Uterus (tissue), 4 donors: ENCODE results near the gene PCDHB6. TPM values are rescaled to one million over a fixed set of nuclear protein-coding genes. Genes with fewer than 3 reads are reported as not detected.
"Not testable (repeated sequence)": the region's sequence is repeated elsewhere in the genome, so short reads cannot be mapped to it uniquely, and the experiment has no call there.

Experiments
- DNase-seq, 2 donors: peaks; one replicate each; pipeline ENCODE4 v3.0.0-alpha.2; 2019 to 2020
- H3K27ac ChIP-seq, 2 donors: fragments of 200-600 bp; sonication (generic); 1 replicate in 1 of 2; 2 replicates in 1 of 2; pipeline ENCODE4 v1.5.1; 2016 to 2018
- H3K27me3 ChIP-seq, 2 donors: fragments of 200-600 bp; sonication (generic); one replicate each; pipeline ENCODE4 v1.5.1; 2018 to 2019; ENCODE audit warnings: control low read depth in 1 of 2
- H3K36me3 ChIP-seq, 2 donors: fragments of 200-600 bp; sonication (generic); one replicate each; pipeline ENCODE4 v1.5.1; 2019; ENCODE audit warnings: control low read depth in 1 of 2
- H3K4me1 ChIP-seq, 2 donors: fragments of 200-600 bp; sonication (generic); one replicate each; pipeline ENCODE4 v1.5.1; 2018 to 2019; ENCODE audit warnings: control low read depth in 1 of 2
- H3K4me3 ChIP-seq, 2 donors: fragments of 200-600 bp; sonication (generic); 1 replicate in 1 of 2; 2 replicates in 1 of 2; pipeline ENCODE4 v1.5.1; 2018 to 2019; ENCODE audit warnings: mild to moderate bottlenecking in 1 of 2
- H3K9me3 ChIP-seq, 2 donors: fragments of 200-600 bp; sonication (generic); one replicate each; pipeline ENCODE4 v1.5.1; 2019; ENCODE audit warnings: control low read depth in 1 of 2
- POLR2A ChIP-seq, 2 donors: fragments of 450-650 bp; IDR thresholded peaks; one replicate each; pipeline ENCODE4 v1.6.1; 2016; ENCODE audit warnings: antibody characterized with exemption in 2 of 2, mild to moderate bottlenecking in 1 of 2, moderate library complexity in 1 of 2
- intact Hi-C: fragments of 100-400 bp; cut with DNase I; formaldehyde crosslinking; loops from one replicate; pipeline ENCODE4 v1.15.1; 2023; ENCODE audit warnings: low total_unique reads
- total RNA-seq, 4 donors: library from RNA; depleted of rRNA in 3 of 4; stranded (reverse); fragments of >200 nt in 3 of 4; gene quantifications; one replicate each; pipeline versions ENCODE4 v1.1.0 to v1.2.4, GENCODE V29; 2014 to 2023
- TF ChIP-seq, protein P1 (sequence below), 4 experiments: fragments of 200-600 bp in 2 of 4; fragments of 450-650 bp in 2 of 4; sonication (generic) in 2 of 4; IDR thresholded peaks; one replicate each; pipeline ENCODE4 v1.5.1; 2016 to 2019; ENCODE audit warnings: antibody characterized with exemption in 4 of 4, mild to moderate bottlenecking in 2 of 4, moderate library complexity in 1 of 4
- donor health status: DM: yes; HTN: yes; CAD: no.

The PCDHB6 gene
- total RNA-seq, 4 donors from 2014 or later, result 0.51 to 4.2 (median 1.7) TPM

DNA sequence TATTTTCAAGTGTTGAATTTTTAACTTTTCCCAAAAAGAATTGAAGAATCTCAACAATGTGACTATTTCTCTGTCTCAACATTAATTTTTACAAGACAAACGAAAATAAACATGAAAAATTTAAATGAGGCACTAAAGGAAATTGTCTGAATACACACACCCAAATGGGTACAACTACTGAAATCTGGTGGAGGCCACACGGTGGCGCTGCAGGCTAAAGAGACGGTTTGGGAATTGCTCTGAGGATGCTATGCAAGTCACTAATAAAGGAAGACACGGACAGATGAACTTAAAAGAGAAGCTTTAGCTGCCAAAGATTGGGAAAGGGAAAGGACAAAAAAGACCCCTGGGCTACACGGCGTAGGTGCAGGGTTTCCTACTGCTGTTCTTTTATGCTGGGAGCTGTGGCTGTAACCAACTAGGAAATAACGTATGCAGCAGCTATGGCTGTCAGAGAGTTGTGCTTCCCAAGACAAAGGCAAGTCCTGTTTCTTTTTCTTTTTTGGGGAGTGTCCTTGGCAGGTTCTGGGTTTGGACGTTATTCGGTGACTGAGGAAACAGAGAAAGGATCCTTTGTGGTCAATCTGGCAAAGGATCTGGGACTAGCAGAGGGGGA lies 42.4 kb downstream of the PCDHB6 start, which contains the start of gene PCDHB10:
PCDHB10 (plus strand) TSS at position 244 of the 616 bp plus-strand sequence; CDS start at position 444, 200 bp downstream.
- intact Hi-C loops, result no loop called here
- Histone ChIP-seq H3K36me3 (no peaks in the 10 kb centered on the region), H3K27ac (no peak within 1 kb of the TSS), H3K4me1 (no peaks in the 10 kb centered on the region), H3K27me3 (no peaks in the 10 kb centered on the region), H3K4me3 (no peak within 1 kb of the TSS), H3K9me3 (peaks cover 3 to 56% of the 10 kb centered on the region in 2 donors)
- DNase-seq, result no peak
- TF ChIP-seq, protein P1, sequence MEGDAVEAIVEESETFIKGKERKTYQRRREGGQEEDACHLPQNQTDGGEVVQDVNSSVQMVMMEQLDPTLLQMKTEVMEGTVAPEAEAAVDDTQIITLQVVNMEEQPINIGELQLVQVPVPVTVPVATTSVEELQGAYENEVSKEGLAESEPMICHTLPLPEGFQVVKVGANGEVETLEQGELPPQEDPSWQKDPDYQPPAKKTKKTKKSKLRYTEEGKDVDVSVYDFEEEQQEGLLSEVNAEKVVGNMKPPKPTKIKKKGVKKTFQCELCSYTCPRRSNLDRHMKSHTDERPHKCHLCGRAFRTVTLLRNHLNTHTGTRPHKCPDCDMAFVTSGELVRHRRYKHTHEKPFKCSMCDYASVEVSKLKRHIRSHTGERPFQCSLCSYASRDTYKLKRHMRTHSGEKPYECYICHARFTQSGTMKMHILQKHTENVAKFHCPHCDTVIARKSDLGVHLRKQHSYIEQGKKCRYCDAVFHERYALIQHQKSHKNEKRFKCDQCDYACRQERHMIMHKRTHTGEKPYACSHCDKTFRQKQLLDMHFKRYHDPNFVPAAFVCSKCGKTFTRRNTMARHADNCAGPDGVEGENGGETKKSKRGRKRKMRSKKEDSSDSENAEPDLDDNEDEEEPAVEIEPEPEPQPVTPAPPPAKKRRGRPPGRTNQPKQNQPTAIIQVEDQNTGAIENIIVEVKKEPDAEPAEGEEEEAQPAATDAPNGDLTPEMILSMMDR (IDR thresholded peaks at IDR 0.05), result peak in 1 of 4 experiments; percentile 6
- TF ChIP-seq POLR2A (IDR thresholded peaks at IDR 0.05), result no peak

DNA sequence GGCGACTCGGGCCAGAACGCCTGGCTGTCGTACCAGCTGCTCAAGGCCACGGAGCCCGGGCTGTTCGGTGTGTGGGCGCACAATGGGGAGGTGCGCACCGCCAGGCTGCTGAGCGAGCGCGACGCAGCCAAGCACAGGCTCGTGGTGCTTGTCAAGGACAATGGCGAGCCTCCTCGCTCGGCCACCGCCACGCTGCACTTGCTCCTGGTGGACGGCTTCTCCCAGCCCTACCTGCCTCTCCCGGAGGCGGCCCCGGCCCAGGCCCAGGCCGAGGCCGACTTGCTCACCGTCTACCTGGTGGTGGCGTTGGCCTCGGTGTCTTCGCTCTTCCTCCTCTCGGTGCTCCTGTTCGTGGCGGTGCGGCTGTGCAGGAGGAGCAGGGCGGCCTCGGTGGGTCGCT lies 44.5 kb downstream of the PCDHB6 start:
- intact Hi-C loops, H3K4me3 ChIP-seq: not testable (repeated sequence)

DNA sequence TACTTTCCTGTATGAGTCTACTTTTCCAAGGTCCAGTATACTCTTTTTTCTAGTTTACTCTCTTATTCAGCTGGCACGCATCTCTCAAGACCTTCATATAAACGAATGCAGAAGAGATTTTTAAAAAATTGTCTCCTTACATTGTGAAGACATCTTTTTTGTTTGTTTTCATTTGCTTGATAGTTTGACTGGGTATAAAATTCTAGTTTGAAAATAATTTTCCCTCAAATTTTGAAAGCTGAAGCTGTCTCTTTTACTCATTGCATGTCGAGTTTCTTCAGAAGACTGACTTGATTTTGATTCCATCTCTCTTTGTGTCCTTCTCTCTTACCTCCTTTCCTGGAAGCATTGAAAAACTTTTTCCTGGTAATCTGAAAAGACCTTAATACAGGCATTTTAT lies 46.5 kb downstream of the PCDHB6 start:
- Histone ChIP-seq H3K27ac (no peak overlapping the region), H3K36me3 (no peaks in the 10 kb centered on the region), H3K4me1 (no peaks in the 10 kb centered on the region), H3K9me3 (peaks cover 0 to 66% of the 10 kb centered on the region in 2 donors), H3K4me3 (no peak overlapping the region), H3K27me3 (no peaks in the 10 kb centered on the region)
- intact Hi-C loops, result no loop called here
- TF ChIP-seq, protein P1 (IDR thresholded peaks at IDR 0.05), result no peak
- no peak for TF ChIP-seq POLR2A (IDR thresholded peaks at IDR 0.05)
- no peak for DNase-seq

More for the DNA sequence above, 44.5 kb downstream of the PCDHB6 start:
- not testable (repeated sequence) for H3K36me3 ChIP-seq, H3K27me3 ChIP-seq, DNase-seq, H3K4me1 ChIP-seq, H3K27ac ChIP-seq
- H3K9me3 ChIP-seq, result peaks cover 3 to 60% of the 10 kb centered on the region in 2 donors

DNA sequence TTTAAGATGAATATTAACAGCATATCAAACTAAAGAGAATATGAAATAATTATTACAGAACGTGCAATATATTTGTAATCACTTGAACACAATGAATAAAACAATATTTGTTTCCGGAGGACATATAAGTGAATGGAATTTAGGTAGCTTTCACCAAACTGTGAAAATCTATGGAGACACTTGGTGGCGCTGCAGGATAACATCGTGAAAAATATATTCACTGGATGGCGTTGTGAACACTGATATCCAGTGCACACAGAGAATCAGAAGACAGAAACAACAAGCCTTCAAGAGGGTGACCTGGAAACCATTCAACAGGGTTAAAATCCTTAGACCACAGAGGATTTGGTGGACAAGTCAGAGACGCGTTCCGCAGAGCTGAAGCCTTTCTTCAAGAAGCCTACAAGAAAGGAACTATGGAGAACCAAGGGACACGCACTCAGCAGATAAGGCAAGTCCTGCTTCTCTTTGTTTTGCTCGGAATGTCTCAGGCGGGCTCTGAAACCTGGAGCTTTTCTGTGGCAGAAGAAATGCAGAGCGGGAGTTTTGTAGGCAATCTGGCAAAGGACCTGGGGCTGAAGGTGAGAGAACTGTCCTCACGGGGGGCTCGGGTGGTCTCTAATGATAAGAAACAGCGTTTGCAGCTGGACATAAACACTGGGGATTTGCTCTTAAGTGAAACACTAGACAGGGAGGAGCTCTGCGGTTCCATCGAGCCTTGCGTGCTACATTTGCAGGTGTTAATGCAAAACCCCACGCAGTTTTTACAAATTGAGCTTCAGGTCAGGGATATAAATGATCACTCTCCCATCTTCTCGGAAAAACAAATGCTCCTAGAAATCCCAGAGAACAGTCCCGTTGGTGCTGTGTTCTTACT lies 49.7 kb downstream of the PCDHB6 start, which contains the start of gene PCDHB11:
PCDHB11 (plus strand) TSS at position 269 of the 877 bp plus-strand sequence; CDS start at position 417, 148 bp downstream.
- DNase-seq, result no peak
- TF ChIP-seq POLR2A (IDR thresholded peaks at IDR 0.05), result no peak
- TF ChIP-seq, protein P1 (IDR thresholded peaks at IDR 0.05), result no peak
- H3K27ac ChIP-seq, result no peak within 1 kb of the TSS
- intact Hi-C loops, result no loop called here
- no peaks in the 10 kb centered on the region for H3K4me1 ChIP-seq
- no peaks in the 10 kb centered on the region for H3K27me3 ChIP-seq
- no peak within 1 kb of the TSS for H3K4me3 ChIP-seq
- H3K36me3 ChIP-seq, result no peaks in the 10 kb centered on the region
- peaks cover 0 to 74% of the 10 kb centered on the region in 2 donors for H3K9me3 ChIP-seq

DNA sequence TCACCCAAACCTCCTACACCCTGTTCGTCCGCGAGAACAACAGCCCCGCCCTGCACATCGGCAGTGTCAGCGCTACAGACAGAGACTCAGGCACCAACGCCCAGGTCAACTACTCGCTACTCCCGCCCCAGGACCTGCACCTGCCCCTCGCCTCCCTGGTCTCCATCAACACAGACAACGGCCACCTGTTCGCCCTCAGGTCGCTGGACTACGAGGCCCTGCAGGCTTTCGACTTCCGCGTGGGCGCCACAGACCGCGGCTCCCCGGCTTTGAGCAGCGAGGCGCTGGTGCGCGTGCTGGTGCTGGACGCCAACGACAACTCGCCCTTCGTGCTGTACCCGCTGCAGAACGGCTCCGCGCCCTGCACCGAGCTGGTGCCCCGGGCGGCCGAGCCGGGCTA lies 51.3 kb downstream of the PCDHB6 start:
- H3K4me3 ChIP-seq, intact Hi-C loops, H3K4me1 ChIP-seq, H3K27ac ChIP-seq, DNase-seq, H3K27me3 ChIP-seq, H3K36me3 ChIP-seq: not testable (repeated sequence)
- H3K9me3 ChIP-seq, result peaks cover 0 to 81% of the 10 kb centered on the region in 2 donors

DNA sequence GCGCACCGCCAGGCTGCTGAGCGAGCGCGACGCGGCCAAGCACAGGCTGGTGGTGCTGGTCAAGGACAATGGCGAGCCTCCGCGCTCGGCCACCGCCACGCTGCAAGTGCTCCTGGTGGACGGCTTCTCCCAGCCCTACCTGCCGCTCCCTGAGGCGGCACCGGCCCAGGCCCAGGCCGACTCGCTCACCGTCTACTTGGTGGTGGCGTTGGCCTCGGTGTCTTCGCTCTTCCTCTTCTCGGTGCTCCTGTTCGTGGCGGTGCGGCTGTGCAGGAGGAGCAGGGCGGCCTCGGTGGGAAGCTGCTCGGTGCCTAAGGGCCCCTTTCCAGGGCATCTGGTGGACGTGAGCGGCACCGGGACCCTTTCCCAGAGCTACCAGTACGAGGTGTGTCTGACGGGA lies 51.8 kb downstream of the PCDHB6 start:
- DNase-seq, H3K4me3 ChIP-seq, H3K36me3 ChIP-seq, H3K27me3 ChIP-seq, H3K27ac ChIP-seq, H3K4me1 ChIP-seq, intact Hi-C loops: not testable (repeated sequence)
- H3K9me3 ChIP-seq, result peaks cover 0 to 80% of the 10 kb centered on the region in 2 donors

Other genes starting within 250 kb of the PCDHB6 start
- gene PCDHAC1, start 223.8 kb upstream of the PCDHB6 start, total RNA-seq, result 1 to 10 TPM in 2 of 4 donors, under 1 TPM in 1, not detected in 1; under 0.01 to 1.7 (median 1.2) TPM
- gene PCDHAC2, start 183.6 kb upstream of the PCDHB6 start, total RNA-seq, result 1 to 10 TPM in 2 of 4 donors, under 1 TPM in 2; under 0.01 to 7.1 (median 1.1) TPM
- gene PCDHB1, start 98.7 kb upstream of the PCDHB6 start, total RNA-seq, result under 1 TPM in 1 of 4 donors, not detected in 3; 0.28 TPM
- gene PCDHB2, start 55.4 kb upstream of the PCDHB6 start, total RNA-seq, result 1 to 10 TPM in 3 of 4 donors, not detected in 1; 2.3 to 8.4 (median 4.9) TPM
- 1 to 10 TPM; 1.0 to 6.9 (median 2.8) TPM for gene PCDHB3, start 49.6 kb upstream of the PCDHB6 start, total RNA-seq
- 10 to 100 TPM in 1 of 4 donors, 1 to 10 TPM in 2, under 1 TPM in 1; 0.59 to 10.5 (median 6.0) TPM for gene PCDHB4, start 28.2 kb upstream of the PCDHB6 start, total RNA-seq
- gene PCDHB5, start 14.9 kb upstream of the PCDHB6 start, total RNA-seq, result 10 to 100 TPM in 3 of 4 donors, 1 to 10 TPM in 1; 1.2 to 16.4 (median 12.6) TPM
- gene PCDHB7, start 22.6 kb downstream of the PCDHB6 start, total RNA-seq, result 1 to 10 TPM in 3 of 4 donors, under 1 TPM in 1; 0.51 to 8.0 (median 5.7) TPM
- 1 to 10 TPM in 2 of 4 donors, under 1 TPM in 2; under 0.01 to 5.4 (median 2.1) TPM for gene PCDHB8, start 27.7 kb downstream of the PCDHB6 start, total RNA-seq
- 10 to 100 TPM in 1 of 4 donors, 1 to 10 TPM in 3; 3.8 to 10.2 (median 5.0) TPM for gene PCDHB16, start 32.3 kb downstream of the PCDHB6 start, total RNA-seq
- 1 to 10 TPM; 1.8 to 5.5 (median 4.8) TPM for gene PCDHB9, start 37.1 kb downstream of the PCDHB6 start, total RNA-seq
- gene PCDHB10, start 42.3 kb downstream of the PCDHB6 start, total RNA-seq, result 1 to 10 TPM; 2.6 to 8.3 (median 4.7) TPM
- gene PCDHB11, start 49.6 kb downstream of the PCDHB6 start, total RNA-seq, result 1 to 10 TPM; 2.4 to 9.8 (median 6.9) TPM
- 10 to 100 TPM in 1 of 4 donors, 1 to 10 TPM in 2, under 1 TPM in 1; 0.88 to 20.5 (median 9.1) TPM for gene PCDHB12, start 58.7 kb downstream of the PCDHB6 start, total RNA-seq
- 10 to 100 TPM in 1 of 4 donors, 1 to 10 TPM in 3; 6.2 to 26.1 (median 8.5) TPM for gene PCDHB13, start 63.9 kb downstream of the PCDHB6 start, total RNA-seq
- gene PCDHB14, start 73.3 kb downstream of the PCDHB6 start, total RNA-seq, result 10 to 100 TPM in 2 of 4 donors, 1 to 10 TPM in 2; 3.6 to 14.7 (median 9.3) TPM
- 10 to 100 TPM in 3 of 4 donors, 1 to 10 TPM in 1; 5.0 to 17.8 (median 12.1) TPM for gene PCDHB15, start 95.3 kb downstream of the PCDHB6 start, total RNA-seq
- 1 to 10 TPM in 2 of 4 donors, under 1 TPM in 1, not detected in 1; 0.28 to 2.4 (median 2.3) TPM for gene SLC25A2, start 154.0 kb downstream of the PCDHB6 start, total RNA-seq
- 100 to 1,000 TPM in 2 of 4 donors, 10 to 100 TPM in 2; 76.1 to 121 (median 98.0) TPM for gene TAF7, start 170.7 kb downstream of the PCDHB6 start, total RNA-seq
- 1 to 10 TPM in 2 of 4 donors, under 1 TPM in 2; under 0.01 to 3.3 (median 1.5) TPM for gene PCDHGA1, start 180.5 kb downstream of the PCDHB6 start, total RNA-seq
- gene PCDHGA2, start 188.7 kb downstream of the PCDHB6 start, total RNA-seq, result 10 to 100 TPM in 2 of 4 donors, 1 to 10 TPM in 2; 3.2 to 11.6 (median 9.3) TPM
- gene PCDHGA3, start 193.8 kb downstream of the PCDHB6 start, total RNA-seq, result 1 to 10 TPM in 3 of 4 donors, under 1 TPM in 1; 0.51 to 8.2 (median 5.6) TPM
- 1 to 10 TPM in 3 of 4 donors, not detected in 1; 4.4 to 7.4 (median 6.9) TPM for gene PCDHGB1, start 200.0 kb downstream of the PCDHB6 start, total RNA-seq
- gene PCDHGA4, start 205.0 kb downstream of the PCDHB6 start, total RNA-seq, result 10 to 100 TPM in 1 of 4 donors, 1 to 10 TPM in 2, under 1 TPM in 1; 0.59 to 16.1 (median 8.7) TPM
- gene PCDHGB2, start 209.9 kb downstream of the PCDHB6 start, total RNA-seq, result 10 to 100 TPM in 2 of 4 donors, 1 to 10 TPM in 1, under 1 TPM in 1; 0.59 to 17.9 (median 8.7) TPM
- gene PCDHGA5, start 214.1 kb downstream of the PCDHB6 start, total RNA-seq, result 10 to 100 TPM in 3 of 4 donors, 1 to 10 TPM in 1; 1.8 to 11.5 (median 11.2) TPM
- 10 to 100 TPM in 2 of 4 donors, 1 to 10 TPM in 1, under 1 TPM in 1; 0.59 to 14.1 (median 8.1) TPM for gene PCDHGB3, start 220.2 kb downstream of the PCDHB6 start, total RNA-seq
- gene PCDHGA6, start 223.8 kb downstream of the PCDHB6 start, total RNA-seq, result 10 to 100 TPM in 3 of 4 donors, 1 to 10 TPM in 1; 4.4 to 16.6 (median 14.3) TPM
- gene PCDHGA7, start 232.7 kb downstream of the PCDHB6 start, total RNA-seq, result 10 to 100 TPM in 3 of 4 donors, 1 to 10 TPM in 1; 10.0 to 14.1 (median 11.8) TPM
- gene PCDHGB4, start 237.6 kb downstream of the PCDHB6 start, total RNA-seq, result 10 to 100 TPM in 3 of 4 donors, 1 to 10 TPM in 1; 8.2 to 17.1 (median 14.9) TPM
- 1 to 10 TPM in 3 of 4 donors, under 1 TPM in 1; 0.59 to 9.0 (median 5.1) TPM for gene PCDHGA8, start 242.6 kb downstream of the PCDHB6 start, total RNA-seq
- 10 to 100 TPM in 3 of 4 donors, 1 to 10 TPM in 1; 10.0 to 33.6 (median 20.6) TPM for gene PCDHGB5, start 247.9 kb downstream of the PCDHB6 start, total RNA-seq